Cardiac fibroblast (primary cell): ENCODE results near the gene PHAF1.

Experiments used
- DNase-seq, 2 donors: peaks; one replicate each; pipeline versions ENCODE4 v3.0.0 to v3.0.0-alpha.2; 2010; ENCODE audit warnings: low read depth in 2 of 2
- H3K4me3 ChIP-seq, 2 donors: replicated peaks in 1 of 2; 1 replicate in 1 of 2; 2 replicates in 1 of 2; pipeline ENCODE4 v1.5.1; 2011; ENCODE audit warnings: low read depth in 2 of 2, low read length in 2 of 2, mild to moderate bottlenecking in 2 of 2, moderate library complexity in 1 of 2
- CTCF ChIP-seq: IDR thresholded peaks from one replicate; pipeline ENCODE4 v1.5.1; 2011; ENCODE audit warnings: low read depth, mild to moderate bottlenecking, low read length, inconsistent platforms

The PHAF1 gene

GRCh38 chr16:67089101-67089500 is 20.6 kb upstream of the PHAF1 start:
- no peak for TF ChIP-seq CTCF

GRCh38 chr16:67091906-67092566 is 17.7 kb upstream of the PHAF1 start:
- no peak for TF ChIP-seq CTCF
- peak; percentile 42 to 85 for DNase-seq
- no peak overlapping the region for H3K4me3 ChIP-seq

More at GRCh38 chr16:67089101-67089500, 20.6 kb upstream of the PHAF1 start:
- no peak overlapping the region for H3K4me3 ChIP-seq
- DNase-seq = no peak

GRCh38 chr16:67093098-67093726 is 16.5 kb upstream of the PHAF1 start:
- DNase-seq = no peak
- H3K4me3 ChIP-seq = no peak overlapping the region
- TF ChIP-seq CTCF = no peak

- TF ChIP-seq CTCF = no peak
These were observed 11.1 kb upstream of the PHAF1 start for GRCh38 chr16:67098599-67098998.

GRCh38 chr16:67100569-67101310 is 9.0 kb upstream of the PHAF1 start:
- peak; percentile 20 for TF ChIP-seq CTCF
- peak; percentile 51 to 57 for DNase-seq
- H3K4me3 ChIP-seq = no peak overlapping the region

More at GRCh38 chr16:67098599-67098998, 11.1 kb upstream of the PHAF1 start:
- no peak for DNase-seq
- no peak overlapping the region for H3K4me3 ChIP-seq

- TF ChIP-seq CTCF = no peak
- DNase-seq = no peak
- no peak overlapping the region for H3K4me3 ChIP-seq
These were observed 8.2 kb upstream of the PHAF1 start for GRCh38 chr16:67101311-67102082.
